T-helper 2 cell (primary cell): ENCODE results near the gene PPAN.
A peak's percentile ranks its signal among the peaks of the same experiment; 100 is the strongest.

Experiments
- DNase-seq, 5 experiments: peaks; one replicate each; pipeline versions ENCODE4 v3.0.0 to v3.0.0-alpha.2; 2012 to 2022

Gene PPAN

GRCh38 chr19:10141479-10141878 lies 35.3 kb downstream of the PPAN start:
- no peak for DNase-seq

DNA sequence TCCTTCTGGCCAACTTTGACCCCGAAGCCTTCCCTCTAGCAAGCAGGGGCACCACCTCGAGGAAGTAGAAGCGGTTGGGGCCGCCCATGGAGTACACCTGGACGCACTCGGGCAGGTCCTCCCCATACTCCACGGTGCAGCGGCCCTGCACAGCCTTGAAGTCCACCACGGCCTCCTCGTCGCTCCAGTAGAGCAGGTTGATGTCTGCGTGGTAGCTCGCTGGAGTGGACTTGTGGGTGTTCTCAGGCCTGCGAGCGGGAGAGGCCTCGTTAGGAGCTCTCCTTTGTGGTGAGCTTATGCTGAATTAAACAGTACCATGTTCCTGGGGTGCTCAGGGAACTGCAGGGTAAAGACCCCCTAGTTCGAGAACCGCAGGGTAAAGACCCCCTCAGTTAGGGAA lies 35.8 kb downstream of the PPAN start:
- DNase-seq, result no peak

- peak in 3 of 5 experiments; percentile 46 to 81 (median 67) for DNase-seq
Measured at GRCh38 chr19:10142701-10143375, 36.7 kb downstream of the PPAN start.

- peak in 1 of 5 experiments; percentile 46 for DNase-seq
Measured at GRCh38 chr19:10143681-10144080, 37.5 kb downstream of the PPAN start.

DNA sequence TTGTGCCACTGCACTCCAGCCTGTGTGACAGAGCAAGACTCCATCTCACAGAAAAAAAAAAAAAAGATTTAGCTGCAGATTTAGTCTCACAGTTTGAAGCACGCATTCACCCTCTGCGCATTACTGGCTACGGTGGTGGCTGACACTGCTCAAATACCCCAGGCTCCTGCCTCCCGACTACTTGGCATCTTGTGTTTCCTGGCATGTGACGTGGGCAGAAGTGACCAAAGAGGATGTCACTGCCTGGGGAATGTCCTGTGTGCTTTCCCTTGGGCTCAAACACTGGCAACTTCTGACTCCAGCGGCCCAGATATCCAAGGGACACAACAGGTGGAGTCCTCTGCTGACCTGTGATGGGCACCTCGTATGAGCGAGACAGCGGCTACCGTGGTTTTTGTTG lies 38.2 kb downstream of the PPAN start:
- DNase-seq, result no peak

- peak in 1 of 5 experiments; percentile 26 for DNase-seq
Measured at GRCh38 chr19:10145031-10145430, 38.9 kb downstream of the PPAN start.

DNA sequence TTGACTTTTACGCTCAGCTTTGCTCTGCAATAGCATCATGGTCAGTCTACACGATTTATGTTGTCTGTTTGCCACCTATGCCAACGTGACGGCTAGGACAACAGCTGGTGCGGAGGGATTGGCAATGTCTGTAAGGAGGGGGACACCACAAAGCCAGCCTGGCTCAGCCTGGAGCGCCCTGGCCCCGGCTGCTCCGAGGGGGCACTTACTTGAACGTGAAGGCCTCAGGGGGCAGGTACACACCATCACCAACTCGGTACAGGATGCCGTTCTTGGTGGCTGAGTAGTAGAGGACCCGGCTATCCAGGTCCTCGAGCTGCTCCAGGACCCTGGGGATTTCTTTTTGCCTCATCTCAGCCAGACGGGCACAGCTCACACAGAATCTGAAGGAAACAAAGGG lies 40.0 kb downstream of the PPAN start:
- DNase-seq, result no peak

DNA sequence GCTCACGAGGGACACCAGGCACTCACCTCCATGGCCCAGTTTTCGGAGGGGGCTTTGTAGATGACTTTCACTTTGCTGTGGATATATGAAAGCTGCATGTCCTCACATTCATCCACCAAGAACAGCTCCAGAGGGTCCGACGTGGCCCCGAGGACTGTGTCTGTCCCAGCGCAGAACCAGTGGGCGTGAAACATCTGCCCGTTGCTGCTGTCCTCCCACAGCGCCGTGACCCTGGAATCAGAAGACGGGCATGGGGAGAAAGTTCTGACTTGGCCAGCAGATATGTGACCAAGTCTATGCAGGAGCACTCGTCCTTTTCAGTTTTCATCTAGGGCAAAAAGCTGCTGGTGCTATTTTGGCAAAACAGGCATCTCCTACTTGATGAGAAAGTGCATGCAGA lies 43.3 kb downstream of the PPAN start:
- no peak for DNase-seq

GRCh38 chr19:10151521-10151920 lies 45.4 kb downstream of the PPAN start:
- no peak for DNase-seq

DNA sequence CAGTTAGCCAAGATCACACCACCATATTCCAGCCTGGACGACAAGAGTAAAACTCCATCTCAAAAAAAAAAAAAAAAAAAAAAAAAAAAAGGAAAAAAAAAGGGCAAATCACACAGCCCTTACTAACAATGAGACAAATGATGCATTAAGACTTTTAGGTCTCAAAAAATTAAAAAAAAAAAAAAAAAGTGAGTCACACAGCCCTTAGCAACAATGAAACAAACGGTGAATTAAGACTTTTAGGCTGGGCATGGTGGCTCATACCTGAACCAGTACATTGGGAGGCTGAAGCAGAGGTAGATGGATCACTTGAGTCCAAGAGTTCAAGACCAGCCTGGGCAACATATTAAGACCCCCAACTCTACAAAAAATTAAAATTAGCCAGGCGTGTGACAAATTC lies 45.9 kb downstream of the PPAN start:
- DNase-seq, result no peak

- no peak for DNase-seq
Measured at GRCh38 chr19:10155839-10156238, 49.7 kb downstream of the PPAN start.

DNA sequence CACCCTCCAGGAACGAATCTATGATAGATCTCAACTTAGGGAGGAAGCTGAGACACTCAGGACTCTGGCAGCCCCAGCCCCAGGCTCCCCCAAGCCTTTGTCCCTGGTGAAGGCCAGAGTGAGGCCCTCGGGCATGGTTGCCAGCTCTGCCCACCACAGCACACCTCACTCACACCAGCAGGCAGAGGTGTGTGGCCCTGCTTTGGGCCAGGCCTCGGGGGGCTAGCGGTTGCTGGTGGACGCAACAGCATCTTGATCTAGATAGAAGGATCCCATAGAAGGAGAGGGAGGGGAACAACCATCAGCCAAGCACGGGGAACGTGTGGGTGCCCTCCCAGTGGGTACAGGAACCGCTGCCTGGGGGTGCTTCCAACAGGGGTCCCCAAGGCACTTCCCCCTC lies 51.9 kb downstream of the PPAN start:
- no peak for DNase-seq

DNA sequence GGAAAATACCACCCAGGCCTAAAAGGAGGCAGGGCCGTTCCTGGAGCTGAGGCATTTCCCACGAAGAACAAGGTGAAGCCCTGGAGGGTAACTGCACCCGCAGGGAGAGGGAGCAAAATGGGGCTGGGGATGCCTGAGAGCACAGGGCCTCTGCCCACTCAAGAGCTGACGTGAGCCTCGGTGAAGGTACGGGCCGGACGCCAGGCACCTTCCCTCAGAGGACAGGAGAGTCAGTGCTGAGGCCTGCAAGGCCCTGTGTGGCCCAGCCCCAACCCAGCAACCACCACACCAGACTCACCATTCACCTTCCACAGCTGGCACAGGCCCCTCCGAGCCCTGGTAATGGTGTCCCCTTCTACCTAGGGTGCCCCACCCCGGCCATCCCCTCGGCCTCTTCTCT lies 52.3 kb downstream of the PPAN start:
- DNase-seq, result no peak

DNA sequence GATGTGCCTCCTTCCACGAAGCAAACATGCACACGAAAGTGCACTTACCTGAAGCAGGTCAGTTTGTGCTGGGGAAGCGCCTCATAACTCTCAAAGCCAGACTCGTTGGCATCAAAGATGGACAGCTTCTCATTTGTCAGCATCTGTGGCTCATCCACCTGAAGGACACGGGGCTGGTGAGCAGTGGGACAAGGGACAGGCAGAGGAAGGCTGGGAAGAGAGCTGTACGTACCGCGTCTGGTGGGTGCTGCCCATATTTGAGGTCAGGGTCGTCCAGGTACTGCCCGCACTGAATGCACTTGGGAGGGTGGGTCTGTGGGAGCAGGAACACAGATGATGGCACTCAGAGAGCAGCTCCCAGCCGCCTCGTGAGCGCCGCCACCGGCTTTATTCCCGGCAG lies 53.4 kb downstream of the PPAN start:
- no peak for DNase-seq
